Choroid plexus epithelial cell (primary cell): ENCODE data around the gene WBP2.

Experiments used
- DNase-seq: peaks from one replicate; pipeline ENCODE4 v3.0.0-alpha.2; 2010; ENCODE audit warnings: low read depth
- H3K4me3 ChIP-seq: 2 replicates; pipeline ENCODE4 v1.5.1; 2011; ENCODE audit warnings: low read depth, mild to moderate bottlenecking, control low read depth, low read length, moderate library complexity
- TF ChIP-seq, protein P1 (sequence below): conservative IDR thresholded peaks from 2 replicates; pipeline ENCODE4 v1.5.1; 2011; ENCODE audit warnings: low read depth, mild to moderate bottlenecking, control low read depth, inconsistent platforms, low read length, moderate library complexity

The WBP2 gene

DNA sequence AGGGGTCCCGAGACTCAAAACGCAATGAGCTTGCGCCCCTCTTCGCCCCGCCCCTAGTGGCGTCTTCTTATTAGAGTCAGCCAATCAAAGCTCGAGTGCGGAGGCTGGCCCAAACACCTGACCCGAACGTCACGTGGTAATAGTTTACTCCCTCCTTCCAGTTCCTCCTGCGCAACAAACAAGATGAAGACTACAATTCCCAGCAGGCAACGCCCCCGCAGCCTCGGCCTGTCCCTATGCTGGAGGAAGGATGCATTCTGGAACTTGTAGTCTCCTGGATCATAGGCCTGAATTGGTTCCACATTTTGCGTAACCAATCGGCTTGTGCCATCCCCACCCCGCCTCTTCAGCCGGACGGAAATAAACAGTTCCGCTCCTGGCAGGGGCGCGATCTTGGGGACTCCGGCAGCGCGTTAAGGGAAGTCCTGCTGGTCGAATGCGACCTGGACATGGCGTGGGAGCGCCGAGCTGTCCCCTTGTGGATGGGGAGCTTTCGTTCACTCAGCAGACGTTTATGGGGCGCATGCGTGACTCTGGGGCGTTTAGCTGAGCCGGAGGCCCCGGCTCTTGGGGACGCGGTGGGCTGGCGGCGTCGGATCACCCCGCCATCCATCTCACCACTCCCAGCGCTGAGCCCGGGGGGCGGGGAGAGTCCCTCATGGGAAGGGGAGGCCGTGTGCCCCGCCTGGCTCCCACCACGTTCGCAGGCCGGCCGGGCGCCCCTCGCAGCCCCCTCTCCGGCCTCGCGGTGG lies at the start of gene WBP2:
WBP2 (minus strand) TSS at position 26 of the 752 bp plus-strand sequence. CDS start 38 bp downstream, outside the sequence.
- TF ChIP-seq, protein P1, sequence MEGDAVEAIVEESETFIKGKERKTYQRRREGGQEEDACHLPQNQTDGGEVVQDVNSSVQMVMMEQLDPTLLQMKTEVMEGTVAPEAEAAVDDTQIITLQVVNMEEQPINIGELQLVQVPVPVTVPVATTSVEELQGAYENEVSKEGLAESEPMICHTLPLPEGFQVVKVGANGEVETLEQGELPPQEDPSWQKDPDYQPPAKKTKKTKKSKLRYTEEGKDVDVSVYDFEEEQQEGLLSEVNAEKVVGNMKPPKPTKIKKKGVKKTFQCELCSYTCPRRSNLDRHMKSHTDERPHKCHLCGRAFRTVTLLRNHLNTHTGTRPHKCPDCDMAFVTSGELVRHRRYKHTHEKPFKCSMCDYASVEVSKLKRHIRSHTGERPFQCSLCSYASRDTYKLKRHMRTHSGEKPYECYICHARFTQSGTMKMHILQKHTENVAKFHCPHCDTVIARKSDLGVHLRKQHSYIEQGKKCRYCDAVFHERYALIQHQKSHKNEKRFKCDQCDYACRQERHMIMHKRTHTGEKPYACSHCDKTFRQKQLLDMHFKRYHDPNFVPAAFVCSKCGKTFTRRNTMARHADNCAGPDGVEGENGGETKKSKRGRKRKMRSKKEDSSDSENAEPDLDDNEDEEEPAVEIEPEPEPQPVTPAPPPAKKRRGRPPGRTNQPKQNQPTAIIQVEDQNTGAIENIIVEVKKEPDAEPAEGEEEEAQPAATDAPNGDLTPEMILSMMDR, result peak; percentile 12
- H3K4me3 ChIP-seq, result peak within 1 kb of the TSS; percentile 77
- DNase-seq, result peak; percentile 100

DNA sequence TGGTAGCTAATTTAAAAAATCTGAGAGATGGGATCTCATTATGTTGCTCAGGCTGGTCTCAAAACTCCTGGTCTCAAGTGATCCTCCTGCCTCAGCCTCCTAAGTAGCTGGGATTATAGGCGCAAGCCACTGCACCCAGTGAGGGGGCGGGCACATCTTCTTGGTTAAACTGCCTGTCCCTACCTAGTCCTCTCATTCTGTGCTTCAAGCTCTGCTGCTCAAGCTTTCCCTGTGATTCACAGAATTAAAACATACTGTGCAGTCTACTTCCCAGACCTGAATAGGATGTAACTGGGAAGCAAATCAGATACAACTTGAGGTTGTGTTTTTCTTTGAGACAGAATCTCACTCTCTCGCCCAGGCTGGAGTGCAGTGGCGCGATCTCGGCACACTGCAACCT lies 47.3 kb upstream of the WBP2 start:
- no peak overlapping the region for H3K4me3 ChIP-seq
- TF ChIP-seq, protein P1, result no peak
- DNase-seq, result no peak

DNA sequence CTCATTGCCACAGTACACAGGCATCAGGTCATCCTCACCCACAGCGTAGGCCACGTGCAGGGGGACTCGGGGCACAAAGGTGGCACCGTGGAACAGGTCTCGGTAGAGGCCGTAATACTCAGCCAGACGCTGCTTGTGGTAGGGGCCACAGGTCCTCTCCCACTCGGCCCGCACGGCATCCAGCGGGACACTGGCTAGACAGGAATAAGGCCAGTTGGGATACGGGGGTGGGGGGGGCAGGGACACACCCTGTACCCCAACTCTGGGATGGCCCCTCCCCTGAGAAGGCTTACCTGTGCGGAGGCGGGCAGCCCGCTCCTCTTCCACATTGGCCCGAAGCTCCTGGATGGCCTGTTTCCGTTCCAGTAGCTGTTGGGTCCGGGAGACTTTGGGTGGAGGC lies 46.6 kb upstream of the WBP2 start:
- TF ChIP-seq, protein P1, result no peak
- H3K4me3 ChIP-seq, result no peak overlapping the region
- DNase-seq, result no peak

DNA sequence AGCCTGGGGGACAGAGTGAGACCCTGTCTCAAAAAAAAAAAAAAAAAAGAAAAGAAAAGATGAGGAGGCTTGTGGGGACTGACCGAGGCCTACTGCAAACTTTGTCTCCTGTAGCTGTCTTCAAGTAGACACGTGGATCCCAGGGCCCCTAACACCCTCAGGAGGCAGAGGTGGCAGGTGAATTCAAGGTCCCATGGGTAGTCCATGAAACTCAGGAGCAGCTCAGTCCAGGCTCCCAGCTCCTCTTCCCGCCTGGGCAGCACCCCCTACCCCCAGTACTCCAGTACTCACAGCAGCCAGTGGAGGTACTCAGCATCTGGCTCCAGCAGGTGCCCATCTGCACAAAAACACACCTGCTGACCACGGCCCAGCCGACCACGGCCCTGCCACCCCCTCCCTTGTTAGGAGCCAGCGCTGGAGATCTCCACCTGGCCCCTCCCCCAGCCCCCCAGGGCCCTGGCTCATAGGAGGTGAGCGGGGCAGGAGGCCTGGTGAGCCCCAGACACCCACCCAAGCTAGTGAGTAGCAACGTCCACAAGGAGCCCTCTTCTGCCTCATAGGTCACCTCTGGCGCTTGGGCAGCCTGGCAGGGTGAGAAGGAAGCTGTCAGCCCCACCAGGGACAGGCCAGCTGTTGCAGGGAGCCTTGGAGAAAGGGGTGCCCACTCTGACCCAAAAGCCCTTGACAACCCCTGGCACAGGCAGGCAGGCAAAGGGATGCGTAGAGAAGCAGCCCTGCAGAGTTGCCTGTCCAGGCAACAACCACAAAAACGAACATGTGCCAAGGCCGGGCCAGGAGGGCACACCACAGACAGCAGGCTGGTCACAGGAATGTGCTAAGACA lies 45.8 kb upstream of the WBP2 start:
- no peak overlapping the region for H3K4me3 ChIP-seq
- DNase-seq, result no peak
- TF ChIP-seq, protein P1, result no peak

DNA sequence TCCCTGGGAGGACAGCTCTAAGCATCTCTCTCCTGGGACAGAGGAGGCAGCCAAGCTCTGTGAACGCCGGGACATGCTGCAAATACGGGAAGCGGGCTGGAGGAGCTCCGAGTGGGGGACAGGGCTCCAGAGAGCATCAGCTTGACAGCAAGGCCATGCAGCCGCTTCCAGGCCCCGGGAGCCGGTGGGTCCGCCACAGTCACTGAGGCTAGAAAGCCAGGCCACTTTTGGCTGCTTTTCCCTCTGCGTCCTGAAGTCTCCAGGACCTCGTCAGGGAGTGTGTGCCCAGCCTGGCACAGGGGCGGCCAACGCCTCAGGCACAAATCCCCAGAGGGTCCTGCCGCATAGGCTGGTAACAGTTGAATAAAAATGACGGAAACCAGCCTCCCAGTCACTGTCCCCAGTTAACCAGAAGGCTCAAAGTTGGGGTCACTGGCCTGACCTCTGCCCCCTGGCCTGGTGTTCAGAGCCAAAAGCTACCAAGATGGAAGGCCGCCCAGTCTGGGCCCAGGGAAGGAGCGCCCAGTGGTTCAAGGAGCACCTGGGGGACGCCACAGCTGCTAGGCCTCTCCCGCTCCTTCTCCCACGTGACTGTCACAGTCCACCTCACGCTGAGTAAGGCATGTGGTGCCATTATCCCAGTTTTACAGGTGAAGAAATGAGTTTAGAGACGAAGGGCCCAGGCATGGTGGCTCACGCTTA lies 44.8 kb upstream of the WBP2 start:
- DNase-seq, result no peak
- TF ChIP-seq, protein P1, result no peak
- H3K4me3 ChIP-seq, result no peak overlapping the region

DNA sequence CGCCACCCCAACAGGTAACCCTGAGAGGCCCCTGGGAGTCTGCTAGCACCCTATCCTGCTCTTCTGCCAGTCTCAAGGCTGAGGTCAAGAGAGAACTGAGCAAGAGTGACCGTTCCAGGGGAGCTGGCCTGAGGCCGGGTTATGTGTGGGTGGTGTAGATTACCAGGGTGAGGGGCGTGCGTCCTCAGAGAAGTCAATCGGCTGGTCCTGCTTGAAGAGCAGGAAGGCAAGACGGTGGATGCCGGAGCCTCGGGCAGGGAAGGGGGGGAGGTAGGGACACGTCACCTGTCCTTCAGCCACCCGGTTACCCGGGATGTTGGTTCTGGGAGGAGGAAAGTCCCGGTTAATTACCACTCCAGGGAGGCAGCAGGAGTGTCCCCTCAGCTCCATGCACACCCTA lies 44.2 kb upstream of the WBP2 start:
- DNase-seq, result no peak
- no peak overlapping the region for H3K4me3 ChIP-seq
- TF ChIP-seq, protein P1, result no peak
